K562 (cell line): ENCODE measurements around the gene MND1. TPM values are rescaled to one million over a fixed set of nuclear protein-coding genes. Genes with fewer than 3 reads are reported as not detected.

ENCODE experiments used
- DACH1 ChIP-seq: fragments of 450-650 bp; IDR thresholded peaks from 2 replicates; pipeline ENCODE4 v1.6.1; 2018; ENCODE audit not compliant: partially characterized antibody
- DPF2 ChIP-seq: fragments of 450-650 bp; IDR thresholded peaks from 2 replicates; pipeline ENCODE4 v1.6.1; 2016
- E2F5 ChIP-seq: sonication (generic); formaldehyde crosslinking; IDR thresholded peaks from 2 replicates; pipeline ENCODE4 v1.8.0; 2022; ENCODE audit warnings: mild to moderate bottlenecking, missing genetic modification reagents
- FOSL1 ChIP-seq: fragments of 200-800 bp; sonication (Bioruptor generic); conservative IDR thresholded peaks from 2 replicates; pipeline ENCODE4 v1.6.1; 2016; ENCODE audit warnings: missing genetic modification characterization, missing compliant biosample characterization
- HDAC1 ChIP-seq, 2 experiments: fragments of 450-650 bp; IDR thresholded peaks; 2 replicates each; pipeline ENCODE4 v1.6.1; 2016 to 2017; ENCODE audit warnings: inconsistent platforms in 1 of 2, mild to moderate bottlenecking in 1 of 2, moderate library complexity in 1 of 2
- HDGF ChIP-seq: fragments of 450-650 bp; IDR thresholded peaks from 2 replicates; pipeline ENCODE4 v1.6.1; 2016
- MEIS2 ChIP-seq: fragments of 450-650 bp; IDR thresholded peaks from 2 replicates; pipeline ENCODE4 v1.6.1; 2014; ENCODE audit warnings: mild to moderate bottlenecking; ENCODE audit not compliant: partially characterized antibody
- MGA ChIP-seq: fragments of 450-650 bp; IDR thresholded peaks from 2 replicates; pipeline ENCODE4 v1.6.1; 2016; ENCODE audit warnings: mild to moderate bottlenecking, moderate library complexity
- PHF20 ChIP-seq: fragments of 450-650 bp; IDR thresholded peaks from 2 replicates; pipeline ENCODE4 v1.6.1; 2018; ENCODE audit not compliant: partially characterized antibody
- POLR2H ChIP-seq: IDR thresholded peaks from 2 replicates; pipeline ENCODE4 v1.6.1; 2016; ENCODE audit warnings: missing genetic modification characterization, low read depth, mild to moderate bottlenecking, control low read depth, missing compliant biosample characterization, moderate library complexity
- SMARCA4 ChIP-seq: fragments of 450-650 bp; IDR thresholded peaks from 2 replicates; pipeline ENCODE4 v1.6.1; 2016
- SMARCE1 ChIP-seq: fragments of 450-650 bp; IDR thresholded peaks from 2 replicates; pipeline ENCODE4 v1.7.1; 2016; ENCODE audit warnings: mild to moderate bottlenecking
- TRIM24 ChIP-seq, 2 experiments: fragments of 450-650 bp; IDR thresholded peaks; 2 replicates each; pipeline ENCODE4 v1.6.1; 2016
- YY1 ChIP-seq, 3 experiments: IDR thresholded peaks; 2 replicates each; pipeline ENCODE4 v1.6.1; 2011; ENCODE audit warnings: low read length in 2 of 3, mild to moderate bottlenecking in 2 of 3, moderate library complexity in 2 of 3, borderline replicate concordance in 1 of 3, control low read depth in 1 of 3, low read depth in 1 of 3; ENCODE audit not compliant: insufficient read depth in 3 of 3, insufficient replicate concordance in 2 of 3, control insufficient read depth in 1 of 3, insufficient read length in 1 of 3; ENCODE audit errors: extremely low read depth in 1 of 3
- ZFP36 ChIP-seq: fragments of 150-350 bp; IDR thresholded peaks from 2 replicates; pipeline ENCODE4 v1.6.1; 2018; ENCODE audit warnings: low read length, low read depth; ENCODE audit not compliant: partially characterized antibody
- ZNF124 ChIP-seq: sonication (generic); formaldehyde crosslinking; IDR thresholded peaks from 2 replicates; pipeline ENCODE4 v1.8.1; 2022; ENCODE audit warnings: missing genetic modification reagents
- ZNF140 ChIP-seq: fragments of 250-450 bp; sonication (Bioruptor Pico); IDR thresholded peaks from 2 replicates; pipeline ENCODE4 v1.8.0; 2021; ENCODE audit warnings: moderate library complexity, mild to moderate bottlenecking, inconsistent platforms
- ZNF384 ChIP-seq: IDR thresholded peaks from 2 replicates; pipeline ENCODE4 v1.6.1; 2012; ENCODE audit warnings: low read depth, low read length, improper control_type of control experiment
- polyA plus RNA-seq, 8 experiments: library from polyadenylated mRNA; depleted of rRNA in 4 of 8; stranded (reverse) in 5 of 8; unstranded in 3 of 8; fragments of >200 nt; fragmentation: Nextera tagmentation in 2 of 8; fragmentation: Illumina TruSeq in 1 of 8; extraction: Ambion mirVana in 2 of 8; extraction: Trizol in 1 of 8; gene quantifications; 2 replicates each; pipeline versions ENCODE4 v1.2.1 to v1.2.3, GENCODE V29; 2011 to 2014; ENCODE audit warnings: inconsistent platforms in 1 of 8, missing spikeins in 1 of 8
- total RNA-seq, 7 experiments: library from RNA; depleted of rRNA in 6 of 7; stranded (reverse); fragments of >200 nt in 6 of 7; fragmentation: Illumina TruSeq in 2 of 7; extraction: Trizol in 2 of 7; gene quantifications; 2 replicates each; pipeline versions ENCODE4 v1.2.1 to v1.2.3, GENCODE V29; 2011 to 2021; ENCODE audit warnings: low replicate concordance in 1 of 7

Gene MND1
- total and polyA plus RNA-seq, 9 of the 15 experiments (the other 6 are each of a cell fraction or from before 2014, with no cell fraction given), result 35.3 to 94.1 (median 59.9) TPM

- TF ChIP-seq MGA (peak; percentile 53; the same call in 1 of the 2 replicates), MEIS2 (no peak), ZNF140 (CRISPR knock-in tag) (no peak), PHF20 (no peak), YY1 (IDR thresholded peaks at IDR 0.05; ENCODE audit: borderline replicate concordance in 1 of 3, control insufficient read depth in 1 of 3, extremely low read depth in 1 of 3, insufficient read depth in 3 of 3, insufficient read length in 1 of 3, insufficient replicate concordance in 2 of 3, low read depth in 1 of 3, low read length in 2 of 3) (peak in 1 of 3 experiments; percentile 33), DACH1 (peak; percentile 94), FOSL1 (0 out of 2 replicates have a peak, but pooled peaks have one; percentile 30), ZFP36 (peak; percentile 36), DPF2 (peak; percentile 85), TRIM24 (IDR thresholded peaks at IDR 0.05) (peak in 1 of 2 experiments; percentile 69; a peak in 2 of 4 replicates), HDAC1 (IDR thresholded peaks at IDR 0.05) (0 out of 4 replicates have a peak, but pooled peaks of 1 of the 2 experiments have one; percentile 51), E2F5 (CRISPR knock-in tag) (no peak), HDGF (0 out of 2 replicates have a peak, but pooled peaks have one; percentile 71), POLR2H (no peak), SMARCA4 (peak; percentile 76), ZNF124 (CRISPR knock-in tag) (no peak), SMARCE1 (peak; percentile 72), ZNF384 (0 out of 2 replicates have a peak, but pooled peaks have one; percentile 37)
These were observed 65.5 kb downstream of the MND1 start (continued) for GRCh38 chr4:153409924-153410501.
